GM21717 (cell line): ENCODE results near the gene MYH7.
"Not testable (repeated sequence)": the region's sequence is repeated elsewhere in the genome, so short reads cannot be mapped to it uniquely, and the experiment has no call there.

Experiments used
- ATAC-seq: cut with Tn5 transposase; IDR thresholded peaks from one replicate; pipeline ENCODE4 v1.9.1; 2021; ENCODE audit warnings: mild to moderate bottlenecking, moderate library complexity; ENCODE audit not compliant: unreplicated experiment

Gene MYH7

GRCh38 chr14:23431486-23431885, 4.0 kb downstream of the MYH7 start:
- no peak for ATAC-seq

- no peak for ATAC-seq
Observed at GRCh38 chr14:23430723-23431085, 4.8 kb downstream of the MYH7 start.

GRCh38 chr14:23430016-23430722, 5.3 kb downstream of the MYH7 start:
- no peak for ATAC-seq

GRCh38 chr14:23428686-23429495, 6.6 kb downstream of the MYH7 start:
- no peak for ATAC-seq

GRCh38 chr14:23425798-23426197, 9.7 kb downstream of the MYH7 start:
- not testable (repeated sequence) for ATAC-seq

GRCh38 chr14:23425169-23425568, 10.3 kb downstream of the MYH7 start:
- no peak for ATAC-seq

- no peak for ATAC-seq
Observed at GRCh38 chr14:23423657-23424056, 11.8 kb downstream of the MYH7 start.

- ATAC-seq = no peak
Observed at GRCh38 chr14:23421594-23421993, 13.9 kb downstream of the MYH7 start.

GRCh38 chr14:23419646-23420045, 15.8 kb downstream of the MYH7 start:
- not testable (repeated sequence) for ATAC-seq

- no peak for ATAC-seq
Observed at GRCh38 chr14:23418021-23418420, 17.4 kb downstream of the MYH7 start.

- ATAC-seq = not testable (repeated sequence)
Observed at GRCh38 chr14:23417269-23417668, 18.2 kb downstream of the MYH7 start.

GRCh38 chr14:23416801-23417200, 18.7 kb downstream of the MYH7 start:
- ATAC-seq = no peak

GRCh38 chr14:23415821-23416778, 19.4 kb downstream of the MYH7 start:
- ATAC-seq = no peak

- ATAC-seq = no peak
Observed at GRCh38 chr14:23414906-23415820, 20.3 kb downstream of the MYH7 start.

GRCh38 chr14:23414254-23414653, 21.2 kb downstream of the MYH7 start:
- ATAC-seq = no peak

- no peak for ATAC-seq
Observed at GRCh38 chr14:23413681-23414080, 21.8 kb downstream of the MYH7 start.

GRCh38 chr14:23411563-23412525, 23.6 kb downstream of the MYH7 start:
- no peak for ATAC-seq

GRCh38 chr14:23409966-23410635, 25.4 kb downstream of the MYH7 start:
- ATAC-seq = no peak
